ENCODE measurements around the gene AURKAIP1.

DNA sequence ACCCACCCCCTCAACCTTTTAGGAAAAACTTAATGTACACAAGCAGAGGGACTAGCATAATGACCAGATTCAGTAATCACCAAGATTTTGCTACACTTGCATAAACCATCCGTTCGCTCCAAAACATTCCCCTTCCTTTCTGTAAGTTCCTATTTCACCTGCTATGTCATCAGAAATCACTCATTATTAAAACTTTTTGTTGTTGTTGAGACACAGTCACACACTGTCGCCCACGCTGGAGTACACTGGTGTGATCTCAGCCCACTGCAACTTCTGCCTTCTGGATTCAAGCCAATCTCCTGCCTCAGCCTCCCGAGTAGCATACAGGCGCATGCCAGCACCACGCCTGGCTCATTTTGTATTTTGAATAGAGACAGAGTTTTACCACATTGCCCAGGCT is 28.6 kb upstream of the AURKAIP1 start:
- TF ChIP-seq, protein P1, sequence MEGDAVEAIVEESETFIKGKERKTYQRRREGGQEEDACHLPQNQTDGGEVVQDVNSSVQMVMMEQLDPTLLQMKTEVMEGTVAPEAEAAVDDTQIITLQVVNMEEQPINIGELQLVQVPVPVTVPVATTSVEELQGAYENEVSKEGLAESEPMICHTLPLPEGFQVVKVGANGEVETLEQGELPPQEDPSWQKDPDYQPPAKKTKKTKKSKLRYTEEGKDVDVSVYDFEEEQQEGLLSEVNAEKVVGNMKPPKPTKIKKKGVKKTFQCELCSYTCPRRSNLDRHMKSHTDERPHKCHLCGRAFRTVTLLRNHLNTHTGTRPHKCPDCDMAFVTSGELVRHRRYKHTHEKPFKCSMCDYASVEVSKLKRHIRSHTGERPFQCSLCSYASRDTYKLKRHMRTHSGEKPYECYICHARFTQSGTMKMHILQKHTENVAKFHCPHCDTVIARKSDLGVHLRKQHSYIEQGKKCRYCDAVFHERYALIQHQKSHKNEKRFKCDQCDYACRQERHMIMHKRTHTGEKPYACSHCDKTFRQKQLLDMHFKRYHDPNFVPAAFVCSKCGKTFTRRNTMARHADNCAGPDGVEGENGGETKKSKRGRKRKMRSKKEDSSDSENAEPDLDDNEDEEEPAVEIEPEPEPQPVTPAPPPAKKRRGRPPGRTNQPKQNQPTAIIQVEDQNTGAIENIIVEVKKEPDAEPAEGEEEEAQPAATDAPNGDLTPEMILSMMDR (IDR thresholded peaks at IDR 0.05; ENCODE audit: insufficient read depth, low read length) = no peak
- TF ChIP-seq, protein P2, sequence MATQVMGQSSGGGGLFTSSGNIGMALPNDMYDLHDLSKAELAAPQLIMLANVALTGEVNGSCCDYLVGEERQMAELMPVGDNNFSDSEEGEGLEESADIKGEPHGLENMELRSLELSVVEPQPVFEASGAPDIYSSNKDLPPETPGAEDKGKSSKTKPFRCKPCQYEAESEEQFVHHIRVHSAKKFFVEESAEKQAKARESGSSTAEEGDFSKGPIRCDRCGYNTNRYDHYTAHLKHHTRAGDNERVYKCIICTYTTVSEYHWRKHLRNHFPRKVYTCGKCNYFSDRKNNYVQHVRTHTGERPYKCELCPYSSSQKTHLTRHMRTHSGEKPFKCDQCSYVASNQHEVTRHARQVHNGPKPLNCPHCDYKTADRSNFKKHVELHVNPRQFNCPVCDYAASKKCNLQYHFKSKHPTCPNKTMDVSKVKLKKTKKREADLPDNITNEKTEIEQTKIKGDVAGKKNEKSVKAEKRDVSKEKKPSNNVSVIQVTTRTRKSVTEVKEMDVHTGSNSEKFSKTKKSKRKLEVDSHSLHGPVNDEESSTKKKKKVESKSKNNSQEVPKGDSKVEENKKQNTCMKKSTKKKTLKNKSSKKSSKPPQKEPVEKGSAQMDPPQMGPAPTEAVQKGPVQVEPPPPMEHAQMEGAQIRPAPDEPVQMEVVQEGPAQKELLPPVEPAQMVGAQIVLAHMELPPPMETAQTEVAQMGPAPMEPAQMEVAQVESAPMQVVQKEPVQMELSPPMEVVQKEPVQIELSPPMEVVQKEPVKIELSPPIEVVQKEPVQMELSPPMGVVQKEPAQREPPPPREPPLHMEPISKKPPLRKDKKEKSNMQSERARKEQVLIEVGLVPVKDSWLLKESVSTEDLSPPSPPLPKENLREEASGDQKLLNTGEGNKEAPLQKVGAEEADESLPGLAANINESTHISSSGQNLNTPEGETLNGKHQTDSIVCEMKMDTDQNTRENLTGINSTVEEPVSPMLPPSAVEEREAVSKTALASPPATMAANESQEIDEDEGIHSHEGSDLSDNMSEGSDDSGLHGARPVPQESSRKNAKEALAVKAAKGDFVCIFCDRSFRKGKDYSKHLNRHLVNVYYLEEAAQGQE (IDR thresholded peaks at IDR 0.05; ENCODE audit: insufficient replicate concordance, low read depth) = no peak
- TF ChIP-seq POLR2AphosphoS5 (IDR thresholded peaks at IDR 0.05; ENCODE audit: low read depth) (no peak; the same call in 1 of the 2 replicates), SPI1 (IDR thresholded peaks at IDR 0.05; ENCODE audit: borderline replicate concordance, low read depth) (no peak), GABPA (IDR thresholded peaks at IDR 0.05; ENCODE audit: low read depth) (no peak)

All from HL-60 (cell line).